NCI-H1048 (cell line): Measurements from ENCODE around the gene SMIM20.

Experiments used
- DNase-seq: peaks from one replicate; lab custom pipeline; 2025; lab: John Stamatoyannopoulos, UW

SMIM20 gene

GRCh38 chr4:25926462-25926861 is 12.4 kb downstream of the SMIM20 start:
- DNase-seq = no peak

GRCh38 chr4:25927361-25928195 is 13.6 kb downstream of the SMIM20 start:
- DNase-seq = peak; percentile 55

DNA sequence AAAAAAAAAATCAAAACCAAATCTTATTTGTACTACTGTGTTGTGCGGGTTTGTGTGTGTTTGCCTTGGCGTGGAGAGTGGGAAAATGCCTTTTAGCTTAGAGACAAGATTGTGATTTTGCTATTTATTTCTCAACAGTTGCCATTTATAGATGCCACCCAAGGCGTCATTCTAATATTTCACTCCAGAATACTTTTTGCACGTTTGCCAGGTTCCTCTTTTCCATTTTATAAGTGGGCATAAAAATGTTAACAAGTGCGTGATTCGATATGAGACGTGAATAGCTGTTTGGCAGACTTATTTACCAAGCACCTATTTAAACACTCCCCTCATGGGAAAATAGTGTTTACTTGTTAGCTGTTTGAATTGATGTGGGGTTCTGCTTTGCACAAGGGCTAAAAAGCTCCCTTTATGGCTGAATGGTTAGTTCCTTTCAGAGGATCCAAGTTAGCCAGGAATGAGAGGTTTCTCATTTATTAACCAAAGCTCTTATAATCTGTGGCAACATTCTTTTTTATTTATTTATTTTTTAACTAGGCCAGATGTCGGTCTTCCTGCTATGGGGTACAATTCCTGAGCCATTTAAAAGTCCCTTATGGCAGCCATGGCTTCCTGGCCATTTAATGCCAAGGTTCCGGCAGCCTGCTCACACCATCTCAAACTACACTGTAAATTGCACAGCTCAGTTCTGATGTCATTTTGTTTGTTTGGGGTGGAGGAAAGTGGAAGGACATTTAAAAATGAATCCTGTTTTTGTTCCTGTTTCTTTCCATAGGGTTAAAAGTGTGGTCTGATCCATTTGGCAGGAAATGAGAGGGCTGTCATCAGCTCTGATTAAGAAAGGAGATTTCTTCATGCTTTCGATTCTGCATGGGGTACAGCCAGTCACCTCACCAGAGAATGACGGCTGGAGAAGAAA is 14.6 kb downstream of the SMIM20 start:
- DNase-seq = no peak

DNA sequence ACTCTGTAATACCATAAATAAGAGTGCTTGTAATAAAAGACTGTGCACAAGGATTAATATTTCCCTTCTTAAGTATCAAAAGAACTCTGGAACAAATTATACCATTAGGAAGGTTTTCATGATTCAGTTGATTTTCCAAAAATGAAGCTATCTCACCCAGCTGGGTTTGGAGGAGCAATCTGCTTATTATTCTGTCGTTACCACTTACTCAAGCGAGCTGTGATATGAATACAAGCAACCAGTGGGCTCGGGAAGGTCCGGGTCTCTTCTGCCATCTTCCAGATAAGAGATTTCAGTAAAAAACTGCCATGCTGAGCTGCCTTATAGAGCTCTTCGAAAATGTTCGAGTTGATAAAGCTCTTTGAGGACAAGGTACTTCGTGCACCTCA is 15.3 kb downstream of the SMIM20 start:
- DNase-seq = no peak

DNA sequence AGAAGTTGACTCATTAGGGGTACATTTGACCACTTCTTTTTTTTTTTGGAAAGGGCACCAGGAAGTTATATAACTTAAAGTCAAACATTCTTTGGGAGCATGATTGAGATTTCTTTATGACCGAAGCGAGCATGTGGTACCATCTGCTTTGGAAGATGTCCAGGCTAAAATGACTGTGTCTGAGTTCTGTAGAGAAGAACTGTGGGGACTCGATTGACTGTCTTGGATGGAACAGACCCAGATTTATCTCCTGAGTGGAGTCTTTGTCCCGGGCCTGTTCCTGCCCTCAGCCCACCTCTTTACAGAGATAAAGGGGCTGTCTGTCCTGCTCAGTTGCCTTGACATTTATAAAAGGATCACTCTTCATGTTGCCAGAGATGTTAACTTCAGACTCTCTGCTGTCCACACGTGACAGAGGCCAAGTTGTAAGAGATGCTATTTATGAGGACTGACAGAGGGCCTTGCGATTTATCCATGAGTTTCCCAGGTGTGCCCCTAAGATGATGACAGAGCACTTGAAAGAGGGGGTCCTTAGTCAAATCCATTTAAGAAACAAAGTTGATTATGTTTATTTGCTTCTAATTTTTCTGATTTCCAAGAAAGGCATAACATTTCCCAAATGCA is 16.8 kb downstream of the SMIM20 start:
- DNase-seq = no peak

DNA sequence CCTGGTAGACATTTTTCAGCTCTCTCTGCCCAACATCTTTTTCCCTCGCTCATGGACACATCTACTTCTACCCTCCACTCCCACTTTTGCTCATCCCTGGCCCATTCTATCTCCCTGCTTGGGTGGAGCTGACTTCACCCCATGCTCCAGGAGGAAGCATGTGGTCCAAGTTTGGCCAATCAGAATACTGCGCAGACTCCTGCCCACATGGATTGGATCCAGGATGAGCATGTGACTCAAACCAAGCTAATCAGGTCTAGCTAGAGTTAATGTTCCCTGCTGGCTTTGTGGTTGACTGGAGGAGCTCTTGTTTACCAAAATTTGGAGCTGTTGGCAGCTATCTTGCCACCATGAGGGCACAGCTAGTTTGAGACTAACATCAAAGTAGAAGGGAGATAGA is 22.7 kb downstream of the SMIM20 start:
- DNase-seq = no peak

DNA sequence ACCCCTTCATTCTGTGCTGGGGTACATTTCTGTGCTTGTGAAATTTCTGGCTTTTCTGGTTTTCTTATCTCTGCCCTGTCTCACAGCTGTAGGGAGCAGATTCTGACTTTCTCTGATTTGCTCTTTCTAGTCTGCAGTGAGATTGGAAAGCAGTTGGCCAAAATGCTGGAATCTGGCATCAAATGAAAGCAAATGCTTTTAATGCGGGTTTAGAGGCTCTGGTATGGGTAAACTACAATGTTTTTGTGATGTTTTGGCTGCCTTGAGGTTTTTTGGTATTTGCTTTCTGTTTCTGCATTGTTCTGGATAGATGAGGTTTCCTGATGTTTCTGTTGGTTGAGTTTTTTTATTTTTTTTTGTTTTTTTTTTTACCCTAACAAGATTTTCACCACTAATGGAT is 23.8 kb downstream of the SMIM20 start:
- DNase-seq = no peak

GRCh38 chr4:25938366-25938765 is 24.3 kb downstream of the SMIM20 start:
- no peak for DNase-seq

GRCh38 chr4:25938787-25939186 is 24.8 kb downstream of the SMIM20 start:
- DNase-seq = no peak

- no peak for DNase-seq
Observed at GRCh38 chr4:25939330-25939729, 25.3 kb downstream of the SMIM20 start.

DNA sequence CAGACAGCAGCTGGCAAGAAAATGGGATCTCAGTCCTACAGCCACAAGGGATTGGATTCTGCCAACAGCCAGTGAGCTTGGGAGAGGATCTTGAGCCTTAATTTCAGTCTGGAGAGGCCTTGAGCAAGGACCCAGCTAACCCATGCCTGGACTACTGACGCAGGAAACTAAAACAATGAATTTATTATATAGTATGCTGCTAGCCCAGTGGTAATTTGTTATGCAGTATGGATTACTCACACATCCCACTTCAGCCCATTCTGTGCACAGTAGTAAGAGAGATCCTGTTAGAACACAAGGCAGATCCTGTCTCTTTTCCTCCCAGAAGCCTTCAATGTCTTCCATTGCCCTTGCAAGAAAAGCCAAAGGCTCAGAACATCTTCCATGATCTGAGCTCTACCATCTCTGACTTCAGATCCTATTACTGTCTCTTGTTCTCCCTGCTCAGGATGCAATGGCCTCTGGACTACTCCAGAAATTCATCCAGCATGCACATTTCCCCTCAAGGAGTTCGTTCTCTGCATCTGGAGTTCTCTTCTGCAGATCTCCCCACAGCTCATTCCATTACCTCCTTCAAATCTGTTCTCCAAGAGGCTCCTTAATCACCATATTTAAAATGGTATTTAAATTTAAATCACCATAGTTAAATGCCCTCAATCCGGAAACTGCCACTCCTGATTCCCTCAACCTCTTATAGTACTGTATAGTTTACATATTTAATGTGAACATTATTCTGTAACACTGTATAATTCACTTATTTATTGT is 27.6 kb downstream of the SMIM20 start:
- DNase-seq = no peak

- DNase-seq = no peak
Observed at GRCh38 chr4:25943312-25943711, 29.3 kb downstream of the SMIM20 start.

GRCh38 chr4:25943805-25944204 is 29.8 kb downstream of the SMIM20 start:
- DNase-seq = no peak

- no peak for DNase-seq
Observed at GRCh38 chr4:25948051-25948450, 34.0 kb downstream of the SMIM20 start.

DNA sequence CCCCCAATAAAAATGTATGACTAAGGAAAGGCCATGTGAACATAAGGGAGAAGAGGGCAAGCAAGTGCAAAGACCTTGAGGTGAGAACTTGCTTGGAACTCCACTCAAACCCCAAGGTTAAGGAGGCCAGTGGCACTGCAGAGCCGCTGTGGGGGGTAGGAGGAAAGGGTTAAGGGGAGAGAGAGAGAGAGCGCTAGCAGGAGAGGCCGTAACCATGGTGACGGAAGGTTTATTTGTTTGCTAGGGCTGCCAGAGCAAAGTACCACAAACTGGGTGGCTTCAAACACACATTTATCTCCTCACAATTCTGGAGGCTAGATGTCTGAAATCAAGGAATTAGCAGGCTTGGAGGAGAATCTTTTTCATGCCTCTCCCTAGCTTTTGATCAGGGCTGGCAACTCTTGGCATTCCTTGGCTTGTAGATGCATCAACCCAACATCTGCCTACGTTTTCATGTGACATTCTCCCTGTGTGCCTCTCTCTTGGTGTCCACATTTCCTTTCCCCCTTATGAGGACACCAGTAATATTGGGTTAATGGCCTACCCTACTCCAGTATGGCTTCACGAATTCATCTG is 35.2 kb downstream of the SMIM20 start:
- DNase-seq = no peak

DNA sequence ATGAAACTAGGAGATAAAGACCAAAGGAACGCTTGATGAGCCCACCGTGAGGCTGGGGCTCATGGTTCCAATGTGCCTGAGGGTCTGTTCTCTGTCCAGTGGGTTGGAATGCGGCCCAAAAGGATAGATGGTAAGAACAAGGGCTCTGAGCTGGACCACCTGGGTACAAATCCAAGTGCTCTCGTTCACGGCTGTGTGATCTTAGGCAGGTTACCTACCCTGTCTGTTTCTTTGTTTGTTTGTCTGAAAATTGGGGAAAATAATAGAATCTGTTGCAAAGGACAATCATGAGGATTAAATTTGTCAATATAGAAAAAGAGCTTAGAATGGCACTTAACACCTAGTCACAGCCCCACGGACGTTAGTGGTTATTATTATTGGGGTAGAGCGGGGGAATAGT is 36.0 kb downstream of the SMIM20 start:
- no peak for DNase-seq

DNA sequence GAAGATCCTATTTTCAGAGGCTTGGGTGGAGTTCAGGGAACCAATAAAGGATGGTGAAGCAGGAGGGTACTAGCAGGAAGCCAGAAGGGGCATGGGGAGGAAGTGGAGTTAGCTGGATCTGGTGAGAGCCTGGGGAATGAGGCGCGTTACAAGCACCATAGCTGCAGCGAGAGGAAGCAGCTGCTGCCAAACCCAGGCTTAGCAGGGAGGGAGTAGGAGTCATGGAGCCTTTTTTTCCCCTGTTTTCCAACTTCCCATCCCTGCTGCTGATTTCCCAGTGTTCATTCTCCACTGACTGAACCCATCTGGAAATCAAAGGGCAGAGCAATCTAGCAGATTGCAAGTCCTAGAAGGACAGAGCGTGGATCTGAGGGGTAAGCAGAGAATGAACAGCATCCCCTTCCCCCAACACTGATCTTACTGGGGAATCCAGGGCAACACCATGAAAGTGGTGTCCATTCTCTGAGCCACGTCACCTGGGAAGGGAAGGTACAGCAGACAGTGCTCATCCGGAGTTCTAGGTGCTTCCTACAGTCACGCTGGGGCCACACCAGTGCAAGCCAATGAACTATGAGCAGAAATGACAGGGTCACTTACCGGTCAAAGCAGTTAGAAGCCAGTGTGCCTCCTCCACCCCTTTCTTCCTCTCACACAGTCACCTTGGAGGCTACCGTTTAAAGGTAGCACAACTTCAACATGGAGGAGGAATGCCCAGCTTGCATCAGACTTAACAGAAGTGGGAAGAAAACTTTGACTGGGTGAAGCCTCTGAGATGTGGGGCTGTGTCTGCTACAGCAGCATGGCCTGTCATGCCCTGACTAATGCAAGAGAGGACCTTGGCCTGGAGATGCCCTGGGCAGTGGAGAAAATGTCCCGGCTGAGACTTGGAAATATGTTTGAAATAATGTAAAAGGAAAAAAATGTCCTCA is 36.7 kb downstream of the SMIM20 start:
- DNase-seq = no peak

- DNase-seq = no peak
Observed at GRCh38 chr4:25951390-25951952, 37.5 kb downstream of the SMIM20 start.

DNA sequence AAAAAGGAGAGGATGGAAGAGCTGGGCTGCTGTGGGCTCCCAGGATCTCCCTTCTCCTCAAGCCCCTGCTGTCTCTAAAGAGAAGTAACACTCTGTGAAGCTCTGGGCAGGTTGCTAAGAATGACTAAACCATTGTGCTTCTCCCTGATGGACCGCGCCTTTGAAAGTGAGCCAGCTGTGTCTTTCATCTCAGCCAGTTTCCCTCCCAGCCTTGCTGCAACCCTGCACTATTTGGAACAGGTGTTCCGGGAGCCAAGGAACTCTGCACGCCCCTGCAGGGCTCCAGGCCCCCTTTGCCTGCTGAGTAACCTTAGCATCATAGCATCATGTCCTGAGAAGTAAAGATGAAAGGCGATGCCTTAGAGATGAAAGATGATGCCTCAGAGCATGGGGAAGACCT is 39.7 kb downstream of the SMIM20 start:
- DNase-seq = no peak

GRCh38 chr4:25954293-25954904 is 40.4 kb downstream of the SMIM20 start:
- no peak for DNase-seq
